Nephron progenitor cell (in vitro differentiated cells): Measurements from ENCODE around the gene GRM7.

Source experiments
- DNase-seq: peaks from one replicate; pipeline ENCODE4 v3.0.0; 2021
- H3K27ac Mint-ChIP-seq: 2 replicates; pipeline ENCODE4 v1.8.0; 2021; ENCODE audit warnings: mild to moderate bottlenecking, moderate library complexity, mixed read lengths
- H3K27me3 Mint-ChIP-seq: 2 replicates; pipeline ENCODE4 v1.8.0; 2021; ENCODE audit warnings: mild to moderate bottlenecking, low read depth, mixed read lengths; ENCODE audit not compliant: poor library complexity
- H3K36me3 Mint-ChIP-seq: 2 replicates; pipeline ENCODE4 v1.8.0; 2021; ENCODE audit warnings: low read depth, mixed read lengths
- H3K4me1 Mint-ChIP-seq: 2 replicates; pipeline ENCODE4 v1.8.0; 2021; ENCODE audit warnings: mixed read lengths
- H3K4me3 Mint-ChIP-seq: 2 replicates; pipeline ENCODE4 v1.8.0; 2021; ENCODE audit warnings: mild to moderate bottlenecking, moderate library complexity, mixed read lengths
- H3K9me3 Mint-ChIP-seq: 2 replicates; pipeline ENCODE4 v1.8.0; 2021; ENCODE audit warnings: mild to moderate bottlenecking, moderate library complexity, mixed read lengths
- TF ChIP-seq, protein P1 (sequence below): fragments of 200-600 bp; sonication (generic); IDR thresholded peaks from 2 replicates; pipeline ENCODE4 v1.5.0; 2021; ENCODE audit warnings: antibody characterized with exemption

The GRM7 gene

GRCh38 chr3:7307410-7307809 is 446.5 kb downstream of the GRM7 start:
- Mint-ChIP-seq H3K4me1 (no peaks in the 10 kb centered on the region), H3K27me3 (peaks cover 2% of the 10 kb centered on the region), H3K9me3 (peaks cover 13% of the 10 kb centered on the region), H3K4me3 (no peak overlapping the region), H3K36me3 (no peaks in the 10 kb centered on the region), H3K27ac (no peak overlapping the region)
- DNase-seq, result no peak
- TF ChIP-seq, protein P1, sequence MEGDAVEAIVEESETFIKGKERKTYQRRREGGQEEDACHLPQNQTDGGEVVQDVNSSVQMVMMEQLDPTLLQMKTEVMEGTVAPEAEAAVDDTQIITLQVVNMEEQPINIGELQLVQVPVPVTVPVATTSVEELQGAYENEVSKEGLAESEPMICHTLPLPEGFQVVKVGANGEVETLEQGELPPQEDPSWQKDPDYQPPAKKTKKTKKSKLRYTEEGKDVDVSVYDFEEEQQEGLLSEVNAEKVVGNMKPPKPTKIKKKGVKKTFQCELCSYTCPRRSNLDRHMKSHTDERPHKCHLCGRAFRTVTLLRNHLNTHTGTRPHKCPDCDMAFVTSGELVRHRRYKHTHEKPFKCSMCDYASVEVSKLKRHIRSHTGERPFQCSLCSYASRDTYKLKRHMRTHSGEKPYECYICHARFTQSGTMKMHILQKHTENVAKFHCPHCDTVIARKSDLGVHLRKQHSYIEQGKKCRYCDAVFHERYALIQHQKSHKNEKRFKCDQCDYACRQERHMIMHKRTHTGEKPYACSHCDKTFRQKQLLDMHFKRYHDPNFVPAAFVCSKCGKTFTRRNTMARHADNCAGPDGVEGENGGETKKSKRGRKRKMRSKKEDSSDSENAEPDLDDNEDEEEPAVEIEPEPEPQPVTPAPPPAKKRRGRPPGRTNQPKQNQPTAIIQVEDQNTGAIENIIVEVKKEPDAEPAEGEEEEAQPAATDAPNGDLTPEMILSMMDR, result no peak

- TF ChIP-seq, protein P1, result no peak
- no peak overlapping the region for H3K4me3 Mint-ChIP-seq
- H3K9me3 Mint-ChIP-seq, result peaks cover 3% of the 10 kb centered on the region
- no peaks in the 10 kb centered on the region for H3K36me3 Mint-ChIP-seq
- H3K4me1 Mint-ChIP-seq, result no peaks in the 10 kb centered on the region
- DNase-seq, result no peak
- no peak overlapping the region for H3K27ac Mint-ChIP-seq
- H3K27me3 Mint-ChIP-seq, result peaks cover 2% of the 10 kb centered on the region
Measured at GRCh38 chr3:7309641-7310102, 448.8 kb downstream of the GRM7 start.

DNA sequence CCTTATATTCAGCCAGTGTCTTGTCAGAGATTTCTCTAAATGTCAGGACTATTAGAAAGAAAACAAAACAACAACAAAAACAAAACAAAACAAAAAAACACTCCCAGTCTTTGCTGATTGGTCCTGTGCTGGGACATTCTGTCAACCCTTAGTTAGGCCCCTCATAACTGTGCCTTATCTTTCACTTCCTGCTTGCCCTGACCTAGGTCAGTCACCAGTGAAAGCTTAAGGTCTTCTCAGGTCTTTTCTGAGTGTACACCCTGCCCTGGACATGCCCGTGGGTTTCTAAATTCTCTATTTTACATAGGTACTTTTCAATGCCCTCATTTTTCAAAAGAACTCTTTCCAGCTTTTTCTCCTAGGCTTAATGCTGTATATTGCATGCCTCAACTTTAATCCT is 454.1 kb downstream of the GRM7 start:
- Mint-ChIP-seq H3K27ac (peak overlapping the region; percentile 58), H3K4me1 (no peaks in the 10 kb centered on the region), H3K36me3 (no peaks in the 10 kb centered on the region), H3K9me3 (no peaks in the 10 kb centered on the region), H3K4me3 (no peak overlapping the region), H3K27me3 (peaks cover 6% of the 10 kb centered on the region)
- DNase-seq, result no peak
- TF ChIP-seq, protein P1, result no peak

DNA sequence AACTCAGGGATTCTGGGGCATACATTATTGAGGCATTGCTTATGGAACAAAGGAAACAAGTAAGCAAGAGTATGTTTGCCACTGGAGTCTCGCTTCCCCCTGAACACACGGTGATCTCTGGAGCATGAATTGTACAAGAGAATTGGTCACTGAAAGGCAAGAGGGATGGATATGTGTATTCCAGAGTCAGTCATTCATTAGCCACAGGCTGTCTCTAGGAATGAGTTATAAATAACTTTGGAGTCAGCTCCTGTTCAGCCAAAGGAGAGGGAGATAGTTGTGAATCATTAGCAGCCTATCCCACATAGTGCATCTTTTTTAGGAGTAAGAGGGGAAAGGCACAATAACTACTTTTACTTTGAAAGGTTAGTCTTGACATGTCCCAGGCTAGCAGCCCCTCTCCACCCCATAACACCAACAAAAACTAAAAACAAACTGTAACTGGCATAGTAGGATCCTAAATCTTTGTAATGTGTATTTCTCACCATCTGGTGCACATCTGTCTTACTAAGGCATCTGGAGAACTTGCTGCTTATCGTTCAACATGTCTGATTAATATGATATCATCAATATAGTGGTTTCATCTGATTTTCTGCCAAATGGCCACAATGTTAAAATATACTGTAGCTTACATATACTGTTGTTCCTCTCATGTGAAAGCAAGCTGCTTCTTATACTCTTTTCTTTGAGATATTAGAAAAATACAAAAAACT is 462.2 kb downstream of the GRM7 start:
- H3K27ac Mint-ChIP-seq, result no peak overlapping the region
- peaks cover 4% of the 10 kb centered on the region for H3K4me1 Mint-ChIP-seq
- no peaks in the 10 kb centered on the region for H3K36me3 Mint-ChIP-seq
- TF ChIP-seq, protein P1, result no peak
- H3K27me3 Mint-ChIP-seq, result no peaks in the 10 kb centered on the region
- no peaks in the 10 kb centered on the region for H3K9me3 Mint-ChIP-seq
- no peak for DNase-seq
- H3K4me3 Mint-ChIP-seq, result no peak overlapping the region

- H3K9me3 Mint-ChIP-seq, result no peaks in the 10 kb centered on the region
- peaks cover 4% of the 10 kb centered on the region for H3K4me1 Mint-ChIP-seq
- no peak for DNase-seq
- no peak overlapping the region for H3K27ac Mint-ChIP-seq
- TF ChIP-seq, protein P1, result no peak
- no peak overlapping the region for H3K4me3 Mint-ChIP-seq
- H3K36me3 Mint-ChIP-seq, result no peaks in the 10 kb centered on the region
- no peaks in the 10 kb centered on the region for H3K27me3 Mint-ChIP-seq
Measured at GRCh38 chr3:7328339-7328738, 467.4 kb downstream of the GRM7 start.

GRCh38 chr3:7332696-7333095 is 471.8 kb downstream of the GRM7 start:
- TF ChIP-seq, protein P1, result no peak
- DNase-seq, result no peak
- peaks cover 5% of the 10 kb centered on the region for H3K9me3 Mint-ChIP-seq
- no peak overlapping the region for H3K27ac Mint-ChIP-seq
- no peaks in the 10 kb centered on the region for H3K36me3 Mint-ChIP-seq
- H3K4me3 Mint-ChIP-seq, result no peak overlapping the region
- H3K4me1 Mint-ChIP-seq, result no peaks in the 10 kb centered on the region
- H3K27me3 Mint-ChIP-seq, result no peaks in the 10 kb centered on the region
